GM19239 (cell line): ENCODE data around the gene PPP1R1B.

ENCODE experiments used
- DNase-seq: peaks from one replicate; pipeline ENCODE4 v3.0.0; 2011; ENCODE audit warnings: low spot score; ENCODE audit not compliant: insufficient read length
- FAIRE-seq: peaks from 2 replicates; lab custom pipeline; 2011; peaks lifted over from hg19 to GRCh38; lab: Jason Lieb, UNC

The PPP1R1B gene

GRCh38 chr17:39612935-39613464, 13.8 kb upstream of the PPP1R1B start:
- DNase-seq (no peak), FAIRE-seq (no peak)

DNA sequence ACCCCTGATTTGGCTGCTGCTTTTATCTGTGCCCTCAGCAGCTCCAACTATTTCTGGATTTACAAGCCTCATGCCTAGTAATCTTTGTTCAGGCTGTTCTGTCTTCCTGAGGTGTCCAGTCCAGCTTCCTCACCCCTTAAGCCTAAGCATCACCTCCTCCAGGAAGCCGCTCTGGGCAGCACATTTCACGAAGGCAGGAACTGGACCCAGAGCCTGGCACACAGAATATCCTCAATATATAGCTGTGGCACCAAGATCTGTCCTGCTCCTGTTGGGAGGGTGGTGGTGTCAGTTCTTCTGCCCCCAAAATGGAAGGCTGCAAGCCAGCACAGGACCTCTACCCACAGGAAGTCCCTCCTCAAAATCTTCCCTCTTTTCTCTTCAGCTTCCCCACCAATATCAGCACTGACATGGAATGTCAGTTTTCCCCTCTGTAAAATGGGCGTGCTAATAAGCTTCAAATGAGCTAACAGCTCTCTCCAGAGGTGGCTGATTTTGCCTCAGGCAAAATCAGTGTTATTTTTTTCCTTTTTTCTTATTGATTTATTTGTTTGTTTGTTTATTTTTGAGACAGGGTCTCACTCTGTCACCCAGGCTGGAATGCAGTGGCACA, 12.1 kb upstream of the PPP1R1B start:
- DNase-seq (no peak), FAIRE-seq (no peak)

GRCh38 chr17:39615434-39615833, 11.3 kb upstream of the PPP1R1B start:
- DNase-seq, result no peak
- no peak for FAIRE-seq

GRCh38 chr17:39617100-39617445, 9.7 kb upstream of the PPP1R1B start:
- DNase-seq (no peak), FAIRE-seq (no peak)

DNA sequence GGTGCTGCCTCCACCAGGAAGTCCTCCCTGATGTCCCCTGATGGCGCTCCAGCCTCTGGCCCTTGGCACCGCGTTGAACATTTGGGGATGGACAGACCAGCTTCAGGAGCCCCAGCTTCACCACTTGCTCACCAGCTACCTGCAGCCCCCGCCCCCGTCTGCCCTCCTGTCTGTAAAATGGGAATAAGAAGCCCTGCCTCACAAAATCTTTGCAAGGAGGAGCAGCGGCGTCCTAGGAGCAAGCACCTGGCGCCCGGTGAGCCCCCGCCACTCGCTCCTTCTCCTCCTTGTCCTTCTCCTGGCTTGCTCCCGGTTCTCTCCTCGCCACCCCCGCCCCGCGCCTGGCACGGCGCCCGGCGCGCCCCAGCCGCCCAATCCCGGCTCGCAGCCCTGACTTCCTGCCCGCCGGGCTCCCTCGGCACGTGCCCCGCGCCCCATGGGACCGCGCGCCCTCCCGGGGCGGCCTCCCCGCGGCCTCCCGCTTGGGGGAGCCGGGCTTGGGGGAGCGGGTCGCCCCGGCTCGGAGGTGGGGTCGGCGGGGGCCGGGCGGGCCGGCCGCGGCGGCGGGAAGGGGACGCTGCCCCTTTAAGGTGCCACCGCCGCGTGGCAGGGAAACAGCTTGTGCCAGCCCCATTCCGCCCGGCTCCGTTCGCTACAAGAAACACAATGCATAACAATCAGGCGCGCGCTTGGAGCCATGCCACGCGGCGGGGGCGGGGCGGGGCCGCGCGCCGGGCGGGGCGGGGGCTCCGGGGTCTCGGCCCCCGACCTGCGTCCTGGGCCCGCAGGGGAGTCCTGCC, 9.1 kb upstream of the PPP1R1B start:
- FAIRE-seq, result peak; percentile 82
- peak; percentile 61 for DNase-seq

DNA sequence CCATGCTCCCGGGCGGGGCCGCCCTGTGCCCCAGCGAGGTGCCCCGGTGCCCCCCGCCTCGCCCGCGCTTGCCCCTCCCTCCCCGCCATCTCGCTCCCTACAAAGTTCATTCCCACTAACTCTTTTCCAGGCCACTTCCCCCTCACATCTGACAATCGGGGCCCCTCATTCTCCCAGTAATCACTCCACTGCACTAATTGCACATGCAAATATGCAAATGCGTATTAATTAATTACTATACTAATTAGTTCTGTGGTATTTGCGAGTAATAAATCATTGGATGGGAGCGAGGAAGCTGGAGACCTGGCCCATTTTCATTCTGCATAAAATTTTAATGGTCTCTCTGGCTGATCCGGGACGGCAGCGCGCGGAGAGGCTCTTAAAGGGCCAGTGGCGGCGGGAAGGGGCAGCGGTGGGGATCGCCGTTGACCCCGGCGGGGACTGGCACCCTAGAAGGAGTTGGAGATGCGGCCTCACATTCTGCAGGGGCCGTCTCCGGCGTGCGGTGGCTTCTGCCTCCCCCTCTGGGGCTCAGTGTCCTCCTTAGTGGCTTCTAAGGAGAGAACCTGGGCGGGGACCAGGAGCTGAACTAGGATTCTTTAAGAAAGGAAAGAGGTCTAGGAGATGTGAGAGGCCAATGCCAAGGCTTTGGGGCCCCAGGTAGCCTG, 8.4 kb upstream of the PPP1R1B start:
- DNase-seq (no peak), FAIRE-seq (no peak)

GRCh38 chr17:39618956-39619785, 7.6 kb upstream of the PPP1R1B start:
- FAIRE-seq (no peak), DNase-seq (no peak)

GRCh38 chr17:39619786-39620101, 7.0 kb upstream of the PPP1R1B start:
- no peak for FAIRE-seq
- no peak for DNase-seq

DNA sequence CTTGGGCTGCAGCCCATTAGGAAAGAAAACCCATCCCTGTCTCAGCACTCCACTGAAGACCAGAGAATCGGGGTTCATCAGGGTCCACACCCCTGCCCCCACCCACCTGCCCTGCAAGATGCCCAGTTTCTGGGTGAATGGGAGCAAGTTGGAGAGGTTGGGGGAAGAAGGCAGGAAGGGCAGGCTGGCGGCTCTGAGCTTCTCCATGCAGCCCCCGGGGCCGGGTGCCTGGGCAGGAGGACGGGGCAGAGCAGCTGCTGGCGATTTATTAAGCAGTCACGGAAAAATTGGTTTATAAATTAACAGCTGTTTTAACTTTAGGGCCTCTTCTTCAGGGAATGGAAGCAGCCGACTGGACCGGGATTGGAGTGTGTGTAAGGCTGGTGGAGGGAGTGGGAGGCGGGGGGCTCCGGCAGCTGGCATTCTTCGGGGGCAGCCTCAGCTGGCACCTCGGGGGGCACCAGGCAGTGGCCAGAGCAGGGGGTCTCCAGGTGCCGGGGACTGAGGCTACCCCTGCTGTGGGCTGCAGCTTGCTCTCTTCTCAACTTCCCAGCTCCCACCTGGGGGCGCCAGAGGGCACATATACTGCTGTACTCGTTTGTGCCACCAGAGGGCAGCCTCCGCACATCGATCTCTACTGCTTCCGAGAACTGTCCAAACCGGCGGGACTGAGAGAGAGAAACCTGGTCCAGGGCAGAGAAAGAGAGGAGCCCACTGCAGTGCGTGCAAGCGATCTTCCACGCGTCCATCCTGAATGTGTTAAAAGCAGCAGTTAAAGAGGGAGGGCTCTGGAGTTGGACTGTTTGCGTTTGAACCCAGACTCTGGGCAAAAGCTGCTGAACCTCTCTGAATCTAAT, 5.0 kb upstream of the PPP1R1B start:
- DNase-seq (peak; percentile 93), FAIRE-seq (peak; percentile 80)

- FAIRE-seq (peak; percentile 39), DNase-seq (no peak)
Observed at GRCh38 chr17:39622380-39623006, 4.3 kb upstream of the PPP1R1B start.

- DNase-seq, result peak; percentile 90
- FAIRE-seq, result peak; percentile 91
Observed at GRCh38 chr17:39623356-39623950, 3.3 kb upstream of the PPP1R1B start.

DNA sequence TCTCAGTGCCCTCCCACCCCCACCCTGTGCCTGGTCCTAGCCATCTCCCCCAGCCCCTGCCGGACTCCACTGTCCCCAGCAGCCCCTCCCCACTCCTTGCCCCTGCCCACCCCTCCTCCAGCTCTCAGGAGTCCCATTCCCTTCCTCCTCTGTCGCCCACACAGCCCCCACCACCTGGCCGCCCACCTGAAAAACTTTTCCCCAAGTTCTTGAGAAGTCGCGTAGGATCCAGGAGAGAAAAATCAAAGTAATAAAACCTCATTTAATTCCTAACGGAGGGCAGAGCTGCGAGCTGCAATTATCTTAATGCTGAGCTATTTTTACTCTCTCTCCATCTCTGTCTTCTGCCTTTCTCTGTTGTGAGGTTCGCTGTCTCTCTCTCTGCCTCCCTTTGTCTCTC, 2.4 kb upstream of the PPP1R1B start:
- no peak for FAIRE-seq
- DNase-seq, result no peak

DNA sequence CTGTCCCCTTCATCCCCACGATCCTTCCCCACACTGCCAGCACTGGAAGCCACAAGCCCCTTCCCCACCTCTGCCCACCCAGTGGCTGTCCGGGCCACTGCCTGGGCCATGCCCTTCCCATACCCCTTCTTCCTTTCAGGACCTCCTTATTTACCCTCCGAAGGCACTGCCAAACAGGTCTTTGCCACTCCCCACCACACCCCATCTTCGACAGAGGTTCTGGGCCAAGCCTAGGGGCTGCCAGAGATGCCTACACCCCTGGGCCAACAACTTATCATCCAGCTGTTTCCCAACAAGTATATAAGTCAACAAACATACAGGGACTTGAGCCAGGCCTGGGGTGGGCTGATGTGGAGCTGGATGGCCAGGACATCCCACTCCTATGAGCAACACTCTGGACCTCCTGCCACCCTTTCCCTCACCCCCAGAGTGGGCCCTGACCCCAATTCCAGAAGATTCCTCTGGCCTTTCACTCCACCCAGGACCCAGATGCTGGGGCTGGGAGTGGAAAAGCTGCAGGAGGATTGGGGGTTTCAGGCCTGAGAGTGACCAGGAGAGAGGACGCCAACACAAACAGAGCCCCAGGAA, 1.5 kb upstream of the PPP1R1B start:
- FAIRE-seq, result no peak
- DNase-seq, result no peak

DNA sequence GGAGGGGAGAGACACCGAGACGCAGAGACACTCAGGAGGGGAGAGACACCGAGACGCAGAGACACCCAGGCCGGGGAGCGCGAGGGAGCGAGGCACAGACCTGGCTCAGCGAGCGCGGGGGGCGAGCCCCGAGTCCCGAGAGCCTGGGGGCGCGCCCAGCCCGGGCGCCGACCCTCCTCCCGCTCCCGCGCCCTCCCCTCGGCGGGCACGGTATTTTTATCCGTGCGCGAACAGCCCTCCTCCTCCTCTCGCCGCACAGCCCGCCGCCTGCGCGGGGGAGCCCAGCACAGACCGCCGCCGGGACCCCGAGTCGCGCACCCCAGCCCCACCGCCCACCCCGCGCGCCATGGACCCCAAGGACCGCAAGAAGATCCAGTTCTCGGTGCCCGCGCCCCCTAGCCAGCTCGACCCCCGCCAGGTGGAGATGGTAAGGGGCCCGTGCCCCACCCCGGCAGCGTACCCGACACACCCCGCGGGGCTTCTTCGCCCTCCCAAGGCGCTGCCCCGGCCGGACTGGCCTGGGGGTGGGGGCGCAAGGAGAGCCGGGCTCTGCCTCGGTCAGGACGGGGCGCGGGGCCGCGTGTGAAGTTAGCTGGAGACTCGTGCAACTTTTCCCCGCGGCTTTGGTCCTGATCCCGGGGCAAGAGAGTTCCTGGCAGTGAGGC, 427 bp downstream of the PPP1R1B start:
- FAIRE-seq, result no peak

DNA sequence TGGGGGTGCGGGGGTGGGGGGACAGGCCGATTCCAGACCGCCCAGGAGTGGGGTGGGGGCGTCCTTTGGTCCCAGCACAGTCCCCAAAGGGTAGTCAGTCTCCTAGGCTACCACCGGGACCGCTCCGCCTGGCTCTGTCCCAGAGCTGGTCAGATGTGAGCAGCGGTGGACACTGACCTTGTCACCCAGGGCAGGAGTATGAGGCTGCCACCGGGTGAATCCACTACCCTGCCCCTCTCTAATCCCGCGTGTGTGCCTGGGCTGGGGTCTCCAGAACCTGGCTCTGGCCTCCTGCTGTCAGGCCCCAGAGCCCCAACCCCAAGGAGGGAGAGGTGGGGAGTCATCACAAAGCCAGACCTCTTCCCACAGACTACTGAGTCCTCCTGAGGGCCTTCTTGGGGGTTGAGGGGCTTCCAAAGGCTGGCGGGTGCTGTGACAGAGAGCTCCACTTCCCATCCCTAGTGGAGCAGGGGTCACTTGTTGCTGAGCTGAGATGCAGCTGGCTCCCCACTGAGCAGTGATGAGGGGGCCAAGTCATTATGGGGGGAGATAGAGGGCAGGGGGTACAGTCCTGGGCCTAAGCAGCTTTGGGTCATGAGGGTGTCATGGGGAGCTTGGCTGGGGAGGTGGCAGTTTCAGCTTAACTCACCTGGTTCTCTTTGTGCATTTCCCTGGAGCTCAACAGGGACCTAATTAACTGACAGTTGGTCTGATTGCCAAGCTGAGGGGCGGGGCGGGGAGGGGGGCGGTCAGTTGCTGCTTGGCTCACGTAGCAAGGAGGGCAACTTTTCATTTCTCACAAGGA, 1.2 kb downstream of the PPP1R1B start:
- no peak for FAIRE-seq

More for the DNA sequence above, 427 bp downstream of the PPP1R1B start:
- no peak for DNase-seq

DNA sequence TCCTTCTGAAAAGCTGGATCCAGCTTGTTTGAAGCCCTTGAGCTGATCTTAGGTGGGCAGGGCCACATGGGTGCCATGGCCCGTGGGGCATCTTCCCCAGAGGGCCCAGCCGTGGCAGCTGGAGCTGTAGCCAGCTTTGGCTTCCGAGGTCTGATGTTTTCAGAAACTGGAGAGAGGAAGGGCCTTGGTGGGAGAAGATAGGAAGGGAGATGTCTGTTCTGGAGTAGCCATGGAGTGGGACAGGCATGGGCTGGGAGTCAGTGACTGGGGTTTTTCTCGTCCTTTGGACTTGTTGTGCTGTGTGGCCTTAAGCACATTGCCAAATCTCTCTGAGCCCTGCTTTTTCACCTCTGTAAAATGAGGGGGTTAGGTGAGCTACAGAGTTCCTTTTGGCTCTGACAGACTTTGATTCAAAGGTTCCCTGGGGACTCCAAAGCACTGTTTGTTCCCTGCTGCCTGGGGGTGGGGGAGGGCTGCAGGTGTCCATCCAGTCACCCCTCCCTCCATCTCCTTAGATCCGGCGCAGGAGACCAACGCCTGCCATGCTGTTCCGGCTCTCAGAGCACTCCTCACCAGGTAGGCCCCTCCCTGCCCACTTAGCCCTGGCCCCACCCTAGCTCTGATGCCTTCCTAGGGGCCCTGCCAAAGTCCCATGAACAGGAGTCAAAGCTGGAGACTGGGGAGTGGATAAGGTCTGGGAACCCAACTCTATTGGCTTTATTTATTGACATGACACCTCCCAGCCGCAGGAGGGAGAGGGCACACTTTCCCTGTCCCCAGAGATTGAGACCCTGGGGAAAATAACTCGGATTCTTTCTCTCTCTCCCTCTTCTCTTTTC, 2.1 kb downstream of the PPP1R1B start:
- no peak for FAIRE-seq
- DNase-seq, result no peak

More for the DNA sequence above, 1.2 kb downstream of the PPP1R1B start:
- no peak for DNase-seq
